HEK293T (cell line): ENCODE data around the gene ADSL.

Experiments used
- FOXK2 ChIP-seq: fragments of 450-650 bp; IDR thresholded peaks from 2 replicates; pipeline ENCODE4 v1.6.1; 2016; ENCODE audit warnings: mild to moderate bottlenecking
- L3MBTL2 ChIP-seq: fragments of 450-650 bp; conservative IDR thresholded peaks from 2 replicates; pipeline ENCODE4 v1.6.1; 2016; ENCODE audit warnings: mild to moderate bottlenecking
- NFRKB ChIP-seq: fragments of 450-650 bp; IDR thresholded peaks from 2 replicates; pipeline ENCODE4 v1.6.1; 2016; ENCODE audit warnings: mild to moderate bottlenecking, moderate library complexity
- SP1 ChIP-seq: fragments of 450-650 bp; IDR thresholded peaks from 2 replicates; pipeline ENCODE4 v1.6.1; 2017
- TARDBP ChIP-seq: fragments of 450-650 bp; IDR thresholded peaks from 2 replicates; pipeline ENCODE4 v1.6.1; 2016

DNA sequence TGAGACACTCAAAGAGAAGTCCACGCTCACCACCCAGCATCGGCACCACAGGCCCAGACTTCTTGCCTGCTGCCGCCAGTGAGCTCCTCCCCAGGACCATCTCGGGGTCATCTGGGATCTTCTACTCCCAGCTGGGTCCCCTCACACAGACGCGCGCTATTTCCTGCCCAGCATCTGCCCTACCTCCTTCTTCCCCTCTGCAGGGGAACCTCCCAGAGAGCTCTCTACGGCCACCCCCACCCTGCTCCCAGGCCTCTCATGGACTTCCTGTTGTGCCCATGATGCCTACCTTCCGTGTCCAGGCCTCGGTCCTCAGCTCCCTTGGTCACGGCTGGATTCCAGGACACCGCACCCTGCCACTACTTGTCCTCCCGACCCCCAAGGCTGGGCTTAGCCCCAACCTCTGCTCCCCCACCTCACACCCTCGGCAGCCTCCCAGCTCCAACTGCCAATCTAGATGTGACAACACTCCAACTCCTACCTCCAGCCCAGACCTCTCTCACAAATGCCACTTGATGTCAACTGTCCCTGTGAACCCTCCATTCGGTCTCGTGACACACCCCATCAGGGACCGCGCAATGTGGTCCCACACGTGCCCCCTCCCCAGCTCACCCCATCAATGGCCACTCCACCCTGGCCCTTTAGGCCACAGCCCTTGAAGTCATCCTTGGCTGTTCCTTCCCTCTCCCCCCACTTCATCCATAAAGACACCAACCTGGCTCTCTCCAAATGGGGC, 69.4 kb downstream of the ADSL start:
- TF ChIP-seq NFRKB (no peak), L3MBTL2 (no peak), FOXK2 (no peak), TARDBP (no peak), SP1 (no peak)
